HEK293T (cell line): ENCODE results near the gene STX1B.

Experiments
- ARNT ChIP-seq: fragments of 450-650 bp; IDR thresholded peaks from 2 replicates; pipeline ENCODE4 v1.6.1; 2017; ENCODE audit warnings: mild to moderate bottlenecking
- BHLHE40 ChIP-seq: fragments of 450-650 bp; IDR thresholded peaks from 2 replicates; pipeline ENCODE4 v1.6.1; 2016; ENCODE audit warnings: mild to moderate bottlenecking, moderate library complexity, borderline replicate concordance
- CTBP1 ChIP-seq: fragments of 450-650 bp; IDR thresholded peaks from 2 replicates; pipeline ENCODE4 v1.6.1; 2016; ENCODE audit warnings: borderline replicate concordance
- FOXA1 ChIP-seq: fragments of 450-650 bp; IDR thresholded peaks from 2 replicates; pipeline ENCODE4 v1.6.1; 2016; ENCODE audit warnings: mild to moderate bottlenecking
- HDGF ChIP-seq: fragments of 450-650 bp; IDR thresholded peaks from 2 replicates; pipeline ENCODE4 v1.6.1; 2017; ENCODE audit warnings: antibody characterized with exemption, borderline replicate concordance
- LEF1 ChIP-seq: fragments of 450-650 bp; IDR thresholded peaks from 2 replicates; pipeline ENCODE4 v1.6.1; 2017; ENCODE audit warnings: mild to moderate bottlenecking, borderline replicate concordance
- NFRKB ChIP-seq: fragments of 450-650 bp; IDR thresholded peaks from 2 replicates; pipeline ENCODE4 v1.6.1; 2016; ENCODE audit warnings: mild to moderate bottlenecking, moderate library complexity
- SP1 ChIP-seq: fragments of 450-650 bp; IDR thresholded peaks from 2 replicates; pipeline ENCODE4 v1.6.1; 2017
- SUZ12 ChIP-seq: fragments of 450-650 bp; IDR thresholded peaks from 2 replicates; pipeline ENCODE4 v1.6.1; 2016; ENCODE audit warnings: mild to moderate bottlenecking
- TARDBP ChIP-seq: fragments of 450-650 bp; IDR thresholded peaks from 2 replicates; pipeline ENCODE4 v1.6.1; 2016

DNA sequence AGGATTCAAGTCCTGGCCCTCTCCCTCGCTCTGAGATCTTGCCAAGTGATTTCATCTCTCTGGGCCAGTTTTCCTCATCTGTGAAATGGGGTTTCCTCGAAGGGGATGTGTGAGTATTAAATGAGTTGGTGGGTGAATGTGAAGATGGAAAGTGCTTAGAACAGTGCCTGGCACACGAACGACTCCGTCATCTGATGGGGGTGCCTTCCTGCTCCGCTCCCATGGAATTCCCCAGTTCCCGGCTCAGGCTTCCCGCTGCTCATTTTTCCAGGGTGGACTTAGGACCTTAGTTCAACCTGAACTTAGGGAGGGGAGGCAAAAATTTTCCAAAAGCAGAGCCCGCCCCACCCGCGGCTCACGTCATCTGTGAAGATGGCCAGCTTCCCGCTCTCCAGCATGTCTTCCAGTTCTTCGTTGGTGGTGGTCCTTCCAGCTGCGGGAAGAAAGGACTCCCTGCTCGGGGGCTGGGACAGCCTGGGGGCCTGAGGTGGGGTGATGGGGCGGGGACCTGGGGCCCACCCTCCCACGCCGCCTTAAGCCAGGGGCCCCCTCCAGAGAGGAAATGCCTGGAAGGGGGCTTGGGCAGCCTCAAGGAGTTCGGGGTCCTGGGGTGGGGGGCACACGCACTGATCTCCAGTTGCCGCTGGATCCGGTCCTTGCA is 14.0 kb downstream of the STX1B start:
- TF ChIP-seq SP1 (no peak), NFRKB (no peak), FOXA1 (no peak), CTBP1 (no peak), TARDBP (no peak), ARNT (no peak), LEF1 (no peak), HDGF (no peak), BHLHE40 (no peak), SUZ12 (no peak)
